SK-N-SH treated with all-trans-retinoic acid at 6 μM for 48 hours (cell line): Measurements from ENCODE around the gene ASCC1.
"Not testable (repeated sequence)": the region's sequence is repeated elsewhere in the genome, so short reads cannot be mapped to it uniquely, and the experiment has no call there.

ENCODE experiments used
- ATAC-seq: fragments of 200-7000 bp; cut with Tn5 transposase; 3 replicates; pipeline ENCODE4 v1.9.1; 2020; ENCODE audit warnings: mild to moderate bottlenecking, moderate library complexity
- BACH2 ChIP-seq: fragments of 250-450 bp; sonication (Bioruptor Pico); IDR thresholded peaks from 2 replicates; pipeline ENCODE4 v1.9.0; 2021; ENCODE audit warnings: mild to moderate bottlenecking, borderline replicate concordance
- CSDC2 ChIP-seq: fragments of 250-450 bp; sonication (Bioruptor Pico); IDR thresholded peaks from 2 replicates; pipeline ENCODE4 v1.5.0; 2020; ENCODE audit warnings: mild to moderate bottlenecking, moderate library complexity
- ISL1 ChIP-seq: fragments of 250-450 bp; sonication (Bioruptor Pico); IDR thresholded peaks from 2 replicates; pipeline ENCODE4 v2.1.2; 2022; ENCODE audit warnings: mild to moderate bottlenecking, moderate library complexity
- OSR1 ChIP-seq: fragments of 250-450 bp; sonication (Bioruptor Pico); IDR thresholded peaks from 2 replicates; pipeline ENCODE4 v1.8.0; 2022; ENCODE audit warnings: moderate library complexity, mild to moderate bottlenecking, inconsistent platforms
- PPARA ChIP-seq: fragments of 250-450 bp; sonication (Bioruptor Pico); IDR thresholded peaks from 2 replicates; pipeline ENCODE4 v1.5.0; 2020; ENCODE audit warnings: mild to moderate bottlenecking, borderline replicate concordance
- SNAI2 ChIP-seq: fragments of 250-450 bp; sonication (Bioruptor Pico); IDR thresholded peaks from 2 replicates; pipeline ENCODE4 v1.5.0; 2020; ENCODE audit warnings: mild to moderate bottlenecking, moderate library complexity
- TCF4 ChIP-seq: fragments of 250-450 bp; sonication (Bioruptor Pico); IDR thresholded peaks from 2 replicates; pipeline ENCODE4 v1.8.0; 2021; ENCODE audit warnings: mild to moderate bottlenecking, moderate library complexity, borderline replicate concordance
- TOX ChIP-seq: fragments of 250-450 bp; sonication (Bioruptor Pico); IDR thresholded peaks from 2 replicates; pipeline ENCODE4 v1.8.0; 2021; ENCODE audit warnings: mild to moderate bottlenecking, moderate library complexity, borderline replicate concordance
- ZC3H10 ChIP-seq: fragments of 250-450 bp; sonication (Bioruptor Pico); IDR thresholded peaks from 2 replicates; pipeline ENCODE4 v1.5.1; 2021; ENCODE audit warnings: mild to moderate bottlenecking, moderate library complexity
- ZFP3 ChIP-seq: fragments of 250-450 bp; sonication (Bioruptor Pico); IDR thresholded peaks from 2 replicates; pipeline ENCODE4 v1.5.0; 2020; ENCODE audit warnings: mild to moderate bottlenecking, moderate library complexity
- ZFP30 ChIP-seq: fragments of 450-650 bp; formaldehyde crosslinking; IDR thresholded peaks from 2 replicates; pipeline ENCODE4 v1.5.0; 2022; ENCODE audit warnings: mild to moderate bottlenecking, moderate library complexity
- ZNF565 ChIP-seq: fragments of 450-650 bp; formaldehyde crosslinking; conservative IDR thresholded peaks from 2 replicates; pipeline ENCODE4 v1.5.0; 2020; ENCODE audit warnings: low read depth, mild to moderate bottlenecking, moderate library complexity
- ZNF70 ChIP-seq: fragments of 450-650 bp; formaldehyde crosslinking; IDR thresholded peaks from 2 replicates; pipeline ENCODE4 v1.5.0; 2020; ENCODE audit warnings: mild to moderate bottlenecking, moderate library complexity
- ZNF8 ChIP-seq: fragments of 450-650 bp; formaldehyde crosslinking; IDR thresholded peaks from 2 replicates; pipeline ENCODE4 v1.5.0; 2020; ENCODE audit warnings: mild to moderate bottlenecking, moderate library complexity
- TF ChIP-seq, protein P1 (sequence below): fragments of 250-450 bp; sonication (Bioruptor Pico); IDR thresholded peaks from 2 replicates; pipeline ENCODE4 v1.5.1; 2020; ENCODE audit warnings: low read depth, mild to moderate bottlenecking, moderate library complexity
- TF ChIP-seq, protein P2 (sequence below): fragments of 250-450 bp; sonication (Bioruptor Pico); IDR thresholded peaks from 2 replicates; pipeline ENCODE4 v1.5.0; 2020; ENCODE audit warnings: mild to moderate bottlenecking, moderate library complexity
- TF ChIP-seq, protein P3 (sequence below): fragments of 250-450 bp; sonication (Bioruptor Pico); IDR thresholded peaks from 2 replicates; pipeline ENCODE4 v1.5.1; 2021; ENCODE audit warnings: mild to moderate bottlenecking, moderate library complexity

The ASCC1 gene

DNA sequence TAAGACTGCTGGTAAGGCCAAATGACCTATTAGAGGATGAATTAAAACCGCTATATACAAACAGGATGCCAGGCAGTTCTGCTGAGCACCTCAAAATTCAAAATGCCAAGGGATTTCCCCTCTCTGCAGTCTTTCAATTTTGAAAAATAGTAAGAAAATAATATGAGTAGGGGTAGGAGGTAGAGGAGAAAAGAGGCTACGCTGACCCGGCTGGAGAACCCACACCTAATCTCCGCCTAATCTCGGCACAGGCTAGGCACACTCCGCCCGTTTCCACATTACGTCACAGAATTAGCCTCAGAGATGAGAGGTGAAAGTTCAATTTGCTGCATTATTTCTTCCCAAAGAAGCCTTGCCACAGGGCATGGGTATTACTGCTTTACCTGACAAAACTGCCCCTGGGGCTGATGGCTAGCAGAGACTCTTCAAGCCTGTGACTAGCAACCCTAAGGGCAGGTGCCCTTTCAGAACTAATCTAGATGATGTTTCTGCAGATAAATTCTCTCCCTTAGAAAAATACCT lies 106.4 kb downstream of the ASCC1 start:
- TF ChIP-seq ZNF8 = no peak
- TF ChIP-seq ZC3H10 (CRISPR knock-in tag) = no peak
- no peak for TF ChIP-seq ISL1 (CRISPR knock-in tag)
- TF ChIP-seq CSDC2 = no peak
- TF ChIP-seq, protein P1, sequence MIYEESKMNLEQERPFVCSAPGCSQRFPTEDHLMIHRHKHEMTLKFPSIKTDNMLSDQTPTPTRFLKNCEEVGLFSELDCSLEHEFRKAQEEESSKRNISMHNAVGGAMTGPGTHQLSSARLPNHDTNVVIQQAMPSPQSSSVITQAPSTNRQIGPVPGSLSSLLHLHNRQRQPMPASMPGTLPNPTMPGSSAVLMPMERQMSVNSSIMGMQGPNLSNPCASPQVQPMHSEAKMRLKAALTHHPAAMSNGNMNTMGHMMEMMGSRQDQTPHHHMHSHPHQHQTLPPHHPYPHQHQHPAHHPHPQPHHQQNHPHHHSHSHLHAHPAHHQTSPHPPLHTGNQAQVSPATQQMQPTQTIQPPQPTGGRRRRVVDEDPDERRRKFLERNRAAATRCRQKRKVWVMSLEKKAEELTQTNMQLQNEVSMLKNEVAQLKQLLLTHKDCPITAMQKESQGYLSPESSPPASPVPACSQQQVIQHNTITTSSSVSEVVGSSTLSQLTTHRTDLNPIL = no peak
- TF ChIP-seq TOX = no peak
- no peak for TF ChIP-seq ZNF70
- TF ChIP-seq, protein P2, sequence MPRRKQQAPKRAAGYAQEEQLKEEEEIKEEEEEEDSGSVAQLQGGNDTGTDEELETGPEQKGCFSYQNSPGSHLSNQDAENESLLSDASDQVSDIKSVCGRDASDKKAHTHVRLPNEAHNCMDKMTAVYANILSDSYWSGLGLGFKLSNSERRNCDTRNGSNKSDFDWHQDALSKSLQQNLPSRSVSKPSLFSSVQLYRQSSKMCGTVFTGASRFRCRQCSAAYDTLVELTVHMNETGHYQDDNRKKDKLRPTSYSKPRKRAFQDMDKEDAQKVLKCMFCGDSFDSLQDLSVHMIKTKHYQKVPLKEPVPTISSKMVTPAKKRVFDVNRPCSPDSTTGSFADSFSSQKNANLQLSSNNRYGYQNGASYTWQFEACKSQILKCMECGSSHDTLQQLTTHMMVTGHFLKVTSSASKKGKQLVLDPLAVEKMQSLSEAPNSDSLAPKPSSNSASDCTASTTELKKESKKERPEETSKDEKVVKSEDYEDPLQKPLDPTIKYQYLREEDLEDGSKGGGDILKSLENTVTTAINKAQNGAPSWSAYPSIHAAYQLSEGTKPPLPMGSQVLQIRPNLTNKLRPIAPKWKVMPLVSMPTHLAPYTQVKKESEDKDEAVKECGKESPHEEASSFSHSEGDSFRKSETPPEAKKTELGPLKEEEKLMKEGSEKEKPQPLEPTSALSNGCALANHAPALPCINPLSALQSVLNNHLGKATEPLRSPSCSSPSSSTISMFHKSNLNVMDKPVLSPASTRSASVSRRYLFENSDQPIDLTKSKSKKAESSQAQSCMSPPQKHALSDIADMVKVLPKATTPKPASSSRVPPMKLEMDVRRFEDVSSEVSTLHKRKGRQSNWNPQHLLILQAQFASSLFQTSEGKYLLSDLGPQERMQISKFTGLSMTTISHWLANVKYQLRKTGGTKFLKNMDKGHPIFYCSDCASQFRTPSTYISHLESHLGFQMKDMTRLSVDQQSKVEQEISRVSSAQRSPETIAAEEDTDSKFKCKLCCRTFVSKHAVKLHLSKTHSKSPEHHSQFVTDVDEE = no peak
- no peak for TF ChIP-seq BACH2 (CRISPR knock-in tag)
- TF ChIP-seq, protein P3, sequence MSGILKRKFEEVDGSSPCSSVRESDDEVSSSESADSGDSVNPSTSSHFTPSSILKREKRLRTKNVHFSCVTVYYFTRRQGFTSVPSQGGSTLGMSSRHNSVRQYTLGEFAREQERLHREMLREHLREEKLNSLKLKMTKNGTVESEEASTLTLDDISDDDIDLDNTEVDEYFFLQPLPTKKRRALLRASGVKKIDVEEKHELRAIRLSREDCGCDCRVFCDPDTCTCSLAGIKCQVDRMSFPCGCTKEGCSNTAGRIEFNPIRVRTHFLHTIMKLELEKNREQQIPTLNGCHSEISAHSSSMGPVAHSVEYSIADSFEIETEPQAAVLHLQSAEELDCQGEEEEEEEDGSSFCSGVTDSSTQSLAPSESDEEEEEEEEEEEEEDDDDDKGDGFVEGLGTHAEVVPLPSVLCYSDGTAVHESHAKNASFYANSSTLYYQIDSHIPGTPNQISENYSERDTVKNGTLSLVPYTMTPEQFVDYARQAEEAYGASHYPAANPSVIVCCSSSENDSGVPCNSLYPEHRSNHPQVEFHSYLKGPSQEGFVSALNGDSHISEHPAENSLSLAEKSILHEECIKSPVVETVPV = no peak
- TF ChIP-seq PPARA (CRISPR knock-in tag) = no peak
- TF ChIP-seq OSR1 (CRISPR knock-in tag) = no peak
- TF ChIP-seq SNAI2 (CRISPR knock-in tag) = no peak
- no peak for TF ChIP-seq ZFP3 (CRISPR knock-in tag)
- no peak for TF ChIP-seq ZFP30 (CRISPR knock-in tag)
- ATAC-seq = no peak

DNA sequence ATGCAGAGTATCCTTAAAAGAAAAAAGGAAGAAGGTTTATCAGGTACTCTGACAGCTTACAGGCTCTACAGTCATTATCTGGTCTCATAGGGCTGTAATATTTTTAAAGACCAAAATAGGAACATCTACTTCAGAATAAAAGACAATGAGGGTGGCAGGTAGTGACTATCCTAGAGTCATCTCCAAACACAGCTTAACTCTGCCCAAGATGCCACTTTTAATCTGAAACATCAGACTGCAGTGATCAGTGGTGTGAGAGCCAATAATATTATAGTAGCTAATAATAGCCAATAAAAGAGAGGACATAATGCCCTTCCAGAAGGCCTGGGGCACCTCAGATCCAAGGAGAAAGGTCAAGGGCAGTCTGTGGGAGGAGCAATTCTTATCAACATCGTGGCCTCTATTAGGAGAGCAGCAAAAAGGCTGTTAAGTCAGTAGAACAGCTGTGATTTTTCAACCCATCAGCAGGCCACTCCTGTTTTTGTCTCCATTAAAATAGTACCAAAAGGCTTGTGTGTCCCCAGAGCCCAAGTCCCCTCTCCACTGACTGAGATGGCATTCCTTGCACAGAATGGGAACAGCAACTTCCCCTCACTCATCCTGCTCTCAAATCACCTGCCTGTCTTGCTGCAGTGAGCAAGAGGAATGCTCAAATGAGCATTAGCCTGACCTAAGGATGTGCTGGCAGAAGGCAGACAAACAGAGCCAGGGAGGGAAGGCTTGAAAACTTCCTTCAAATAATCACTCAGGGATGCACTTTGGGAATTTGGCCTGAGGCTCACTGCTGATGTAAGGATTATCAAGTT lies 107.0 kb downstream of the ASCC1 start:
- no peak for ATAC-seq
- TF ChIP-seq ISL1 (CRISPR knock-in tag) (0 out of 2 replicates have a peak, but pooled peaks have one; percentile 22), TCF4 (CRISPR knock-in tag) (no peak)

DNA sequence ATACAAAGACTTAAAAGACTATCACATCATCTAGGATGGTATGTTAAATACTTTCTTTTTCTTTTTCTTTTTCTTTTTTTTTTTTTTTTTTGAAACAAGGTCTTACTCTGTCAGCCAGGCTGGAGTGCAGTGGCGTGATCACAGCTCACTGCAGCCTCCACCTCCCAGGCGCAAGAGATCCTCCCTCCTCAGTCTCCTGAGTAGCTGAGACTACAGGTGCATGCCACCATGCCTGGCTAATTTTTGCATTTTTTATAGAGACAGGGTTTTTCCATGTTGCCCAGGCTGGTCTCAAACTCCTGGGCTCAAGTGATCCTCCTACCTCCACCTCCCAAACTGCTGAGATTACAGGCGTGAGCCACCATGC lies 108.1 kb downstream of the ASCC1 start:
- ATAC-seq = not testable (repeated sequence)

DNA sequence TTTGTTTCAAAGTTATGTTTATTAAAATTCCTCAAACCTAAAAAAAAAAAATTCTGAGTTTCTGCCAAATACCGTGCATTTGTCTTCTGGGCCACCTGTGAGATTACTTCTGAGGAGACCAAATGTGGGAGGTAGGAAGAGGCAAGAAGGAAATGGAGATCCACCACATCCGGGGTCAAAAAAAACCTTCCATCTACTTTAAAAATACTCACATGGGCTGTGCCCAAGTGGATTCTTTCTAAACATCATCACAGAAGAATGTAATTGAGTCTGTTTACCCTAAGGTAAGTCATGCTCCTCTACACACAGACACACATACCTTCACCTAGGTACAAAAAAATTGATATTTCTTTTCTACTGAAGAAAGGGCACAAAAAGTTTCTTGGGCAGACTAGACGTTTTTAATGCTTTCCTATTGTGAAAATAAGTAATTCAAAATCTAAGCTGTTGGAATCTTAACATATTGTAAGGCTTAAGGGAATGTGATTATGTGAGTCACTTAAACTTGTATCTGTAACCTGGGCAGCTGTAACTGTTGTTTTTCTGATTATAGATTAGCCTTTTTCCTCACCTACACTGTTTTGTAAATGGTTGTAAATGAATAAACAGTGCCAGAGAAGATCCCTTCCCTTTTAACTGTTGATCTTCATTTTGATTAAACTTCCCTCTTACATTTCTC lies 108.6 kb downstream of the ASCC1 start:
- TF ChIP-seq, protein P2 = no peak
- TF ChIP-seq ISL1 (CRISPR knock-in tag) = peak; percentile 6; the same call in 1 of the 2 replicates
- ATAC-seq = peak; percentile 24; the same call in 1 of the 3 replicates

DNA sequence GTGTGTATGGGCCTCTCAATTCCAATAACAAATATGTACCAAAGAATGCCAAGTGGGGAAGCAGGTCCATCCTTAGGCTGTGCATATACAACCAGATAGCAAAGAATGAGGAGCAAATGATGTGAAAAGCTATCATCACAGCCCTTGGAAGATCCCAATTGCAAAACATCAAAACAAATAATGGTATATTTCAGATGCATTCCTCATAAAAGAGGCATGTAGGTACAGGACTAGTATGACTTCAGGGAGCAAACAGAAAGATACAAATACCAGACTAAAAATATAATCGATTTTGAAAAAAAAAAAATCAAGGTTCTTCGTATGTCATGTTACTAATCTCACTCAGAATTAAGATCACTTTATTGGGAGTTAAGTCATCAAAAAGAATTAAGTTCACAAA lies 109.2 kb downstream of the ASCC1 start:
- ATAC-seq = no peak

More for the DNA sequence above, 109.2 kb downstream of the ASCC1 start:
- TF ChIP-seq CSDC2 (no peak), ZNF565 (no peak)
